Stimulated activated naive CD4-positive, alpha-beta T cell treated with Interleukin-2 at 50 U/mL for 16 hours (primary cell): ENCODE data around the gene UBE2R2.
A peak's percentile ranks its signal among the peaks of the same experiment; 100 is the strongest.
"Not testable (repeated sequence)": the region's sequence is repeated elsewhere in the genome, so short reads cannot be mapped to it uniquely, and the experiment has no call there.

Source experiments
- DNase-seq: peaks from one replicate; lab custom pipeline; 2025; lab: John Stamatoyannopoulos, UW

The UBE2R2 gene

DNA sequence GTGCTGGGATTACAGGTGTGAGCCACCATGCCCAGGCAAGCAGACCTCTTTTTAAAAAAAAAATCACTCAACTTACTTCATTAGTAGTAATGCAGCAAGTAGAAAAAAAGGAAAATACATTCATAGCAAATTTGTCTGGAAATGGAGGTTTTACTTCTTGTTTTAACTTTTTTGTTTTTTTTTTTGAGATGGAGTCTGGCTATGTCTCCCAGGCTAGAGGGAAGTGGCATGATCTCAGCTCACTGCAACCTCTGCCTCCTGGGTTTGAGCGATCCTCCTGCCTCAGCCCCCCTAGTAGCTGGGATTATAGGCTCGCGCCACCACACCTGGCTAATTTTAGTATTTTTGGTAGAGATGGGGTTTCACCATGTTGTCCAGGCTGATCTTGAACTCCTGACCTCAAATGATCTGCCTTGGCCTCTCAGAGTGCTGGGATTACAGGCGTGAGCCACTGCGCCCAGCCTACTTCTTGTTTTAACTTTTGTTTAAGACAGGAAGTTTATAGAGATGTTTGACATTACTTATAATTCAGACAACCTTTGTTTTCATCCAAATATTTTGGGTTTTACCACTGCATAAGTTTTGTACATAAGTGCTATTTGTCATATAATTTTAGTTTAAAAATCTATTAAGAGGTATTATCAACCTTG, 26.5 kb downstream of the UBE2R2 start:
- DNase-seq, result no peak

DNA sequence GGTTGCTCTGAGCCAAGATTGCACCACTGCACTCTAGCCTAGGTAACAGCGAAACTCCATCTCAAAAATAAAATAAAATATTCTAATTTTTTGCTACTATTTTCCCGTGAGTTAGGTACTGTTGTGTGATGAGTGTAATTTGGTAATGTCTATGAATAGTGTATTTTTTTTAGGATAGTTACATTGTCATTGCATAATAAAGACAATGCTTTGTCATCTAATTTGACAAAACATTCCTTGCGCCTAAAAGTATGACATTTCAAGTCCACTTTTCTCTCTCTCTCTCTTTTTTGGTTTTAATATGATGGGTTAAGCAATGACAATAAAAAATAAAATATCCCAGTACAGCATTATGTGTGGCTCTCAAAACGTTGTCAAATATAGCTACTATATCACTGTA, 29.3 kb downstream of the UBE2R2 start:
- DNase-seq, result no peak

DNA sequence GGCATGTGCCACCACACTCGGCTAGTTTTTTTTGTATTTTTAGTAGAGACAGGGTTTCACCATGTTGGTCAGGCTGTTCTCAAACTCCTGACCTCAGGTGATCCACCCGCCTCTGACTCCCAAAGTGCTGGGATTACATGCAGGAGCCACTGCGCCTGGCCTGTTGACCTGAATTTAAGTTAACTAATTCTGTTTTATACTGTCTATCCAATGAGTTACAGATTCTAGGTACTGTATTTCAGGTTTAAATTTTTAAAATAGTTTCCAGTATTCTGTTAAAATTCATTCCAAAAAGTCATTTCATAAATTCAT, 30.9 kb downstream of the UBE2R2 start:
- DNase-seq, result not testable (repeated sequence)

DNA sequence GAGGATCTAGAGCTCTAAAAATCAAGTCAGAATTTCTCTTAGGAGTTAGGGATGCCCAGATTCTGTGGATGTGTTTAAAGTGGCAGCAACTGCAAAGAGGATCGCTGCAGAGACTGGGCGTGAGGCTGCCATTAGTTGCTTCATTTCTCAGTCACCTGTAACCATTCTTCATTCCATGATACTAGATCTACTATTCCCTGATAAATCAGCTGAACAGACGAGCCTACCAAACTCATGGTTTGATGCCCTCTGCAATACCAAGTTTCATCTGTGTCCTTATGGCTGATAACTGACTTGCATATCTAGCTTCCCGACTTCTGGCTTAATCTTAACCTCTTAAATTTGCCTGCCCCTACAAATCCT, 33.3 kb downstream of the UBE2R2 start:
- DNase-seq, result no peak

DNA sequence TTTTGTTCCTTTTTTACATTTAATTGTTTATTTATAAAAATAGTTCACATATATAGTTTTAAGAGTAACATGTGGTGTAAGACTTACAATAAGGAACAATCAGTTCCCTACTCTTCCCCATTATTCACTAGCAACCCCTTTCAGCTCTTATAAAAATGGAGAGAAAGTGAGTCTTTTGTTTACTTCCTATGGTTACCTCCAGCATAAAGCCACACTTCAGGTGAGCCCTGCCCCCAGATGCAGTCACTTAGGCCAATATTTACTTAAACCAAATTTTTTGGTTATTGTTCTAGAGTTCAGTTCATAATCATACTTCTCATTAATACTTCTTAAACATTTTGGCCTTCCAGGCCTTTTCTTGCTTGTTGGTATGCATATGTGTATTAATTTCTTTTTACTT, 33.7 kb downstream of the UBE2R2 start:
- DNase-seq, result no peak

DNA sequence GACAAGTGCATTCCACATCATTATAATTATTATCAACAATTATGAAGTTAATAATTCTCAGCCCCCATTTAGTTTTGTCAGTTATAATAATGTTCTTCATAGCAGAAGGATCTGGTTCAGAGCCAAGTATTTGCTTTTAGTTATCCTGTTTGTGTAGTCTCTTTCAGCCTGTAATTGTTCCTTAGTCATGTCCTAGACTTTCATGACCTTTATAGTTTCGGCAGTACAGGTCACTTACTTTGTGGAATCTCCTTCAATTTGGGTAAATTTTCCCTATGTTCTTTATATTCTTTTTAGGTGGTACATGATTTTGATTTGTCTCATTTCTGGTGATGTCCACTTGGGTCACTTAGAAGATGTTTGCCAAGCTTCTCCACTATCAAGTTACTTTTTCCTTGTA, 34.3 kb downstream of the UBE2R2 start:
- no peak for DNase-seq

DNA sequence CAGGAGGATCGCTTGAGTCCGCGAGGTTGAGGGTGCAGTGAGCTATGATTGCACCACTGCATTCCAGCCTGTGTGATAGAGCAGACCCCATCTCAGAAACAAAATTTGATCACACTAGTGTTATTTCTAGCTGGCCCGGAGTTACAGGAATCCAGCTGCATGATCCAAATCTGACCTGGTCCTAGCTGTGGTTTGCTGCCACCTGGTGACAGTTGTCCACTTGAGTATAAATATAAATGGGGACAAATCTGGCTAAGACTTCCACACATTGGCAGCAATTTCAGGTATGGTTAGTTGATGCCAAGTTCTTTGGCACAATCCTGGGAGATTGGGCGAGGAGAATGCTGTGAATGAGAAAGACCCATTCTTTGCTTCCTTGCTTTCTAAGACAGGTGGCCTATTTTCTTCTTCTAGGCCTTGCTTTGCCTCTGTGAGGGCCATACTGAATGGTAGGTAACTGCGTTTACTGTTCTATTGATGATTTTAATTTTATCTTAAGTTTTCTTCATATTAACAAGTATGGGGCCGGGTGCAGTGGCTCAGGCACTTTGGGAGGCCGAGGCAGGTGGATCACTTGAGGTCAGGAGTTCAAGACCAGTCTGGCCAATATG, 35.4 kb downstream of the UBE2R2 start:
- peak; percentile 46 for DNase-seq

DNA sequence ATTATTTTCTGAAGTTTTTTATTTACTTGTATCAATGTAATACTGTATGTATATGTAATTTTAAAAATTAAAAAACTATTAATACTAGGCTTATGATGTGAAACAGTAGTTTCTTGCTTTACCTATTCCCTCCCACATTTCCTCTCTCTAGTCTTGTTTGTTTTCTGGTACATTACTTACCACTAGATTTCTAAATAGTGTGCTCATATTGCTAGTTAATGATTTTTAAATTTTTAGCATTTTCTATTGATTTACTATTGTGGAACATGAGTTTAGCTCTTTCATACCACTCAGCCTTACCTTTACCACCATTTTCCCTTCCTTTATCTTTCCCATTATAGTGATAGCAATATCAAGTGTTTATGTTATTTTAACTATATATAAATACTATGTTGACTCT, 39.3 kb downstream of the UBE2R2 start:
- no peak for DNase-seq

DNA sequence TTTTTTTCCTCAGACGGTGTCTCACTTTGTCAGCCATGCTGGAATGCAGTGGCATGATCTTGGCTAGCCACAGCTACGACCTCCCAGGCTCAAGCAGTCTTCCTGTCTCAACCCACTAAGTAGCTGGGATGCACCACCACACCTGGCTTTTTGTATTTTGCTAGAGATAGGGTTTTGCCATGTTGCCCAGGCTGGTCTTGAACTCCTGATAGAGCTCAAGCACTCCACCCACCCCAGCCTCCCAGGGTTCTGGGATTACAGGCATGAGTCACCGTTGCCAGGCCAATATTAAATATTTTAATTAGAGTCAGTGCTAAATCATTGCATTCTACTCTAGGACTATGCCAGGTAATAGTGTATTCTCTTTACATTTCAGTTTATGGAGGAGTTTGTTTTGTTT, 41.5 kb downstream of the UBE2R2 start:
- no peak for DNase-seq

DNA sequence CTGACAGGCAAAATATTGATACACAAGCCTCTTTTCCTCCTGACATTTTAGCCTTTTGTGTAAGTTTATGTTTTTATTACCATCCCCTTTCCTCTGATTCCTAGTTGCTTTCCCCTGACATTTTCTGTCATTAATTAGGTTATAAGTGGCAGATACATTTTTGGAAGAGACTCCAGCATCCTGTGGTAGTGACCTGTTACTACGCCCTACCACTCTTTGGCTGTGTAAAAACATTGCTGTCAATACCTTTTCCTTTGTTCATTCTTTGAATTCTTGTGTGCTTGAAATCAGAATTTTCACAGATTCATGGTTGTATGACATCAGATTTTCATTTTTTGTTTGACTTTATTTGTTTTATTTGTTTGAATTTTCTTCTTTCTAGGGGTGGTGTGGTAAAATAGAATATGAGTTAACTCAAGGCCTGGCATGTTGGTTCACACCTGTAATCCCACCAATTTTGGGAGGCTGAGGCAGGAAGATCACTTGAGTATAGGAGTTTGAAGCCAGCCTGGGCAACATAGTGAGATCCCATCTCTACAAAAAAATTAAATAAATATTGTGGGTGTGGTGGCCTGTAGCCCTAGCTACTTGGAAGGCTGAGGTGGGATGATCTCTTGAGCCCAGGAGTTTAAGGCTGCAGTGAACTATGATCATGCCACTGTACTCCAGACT, 43.4 kb downstream of the UBE2R2 start:
- DNase-seq, result no peak

DNA sequence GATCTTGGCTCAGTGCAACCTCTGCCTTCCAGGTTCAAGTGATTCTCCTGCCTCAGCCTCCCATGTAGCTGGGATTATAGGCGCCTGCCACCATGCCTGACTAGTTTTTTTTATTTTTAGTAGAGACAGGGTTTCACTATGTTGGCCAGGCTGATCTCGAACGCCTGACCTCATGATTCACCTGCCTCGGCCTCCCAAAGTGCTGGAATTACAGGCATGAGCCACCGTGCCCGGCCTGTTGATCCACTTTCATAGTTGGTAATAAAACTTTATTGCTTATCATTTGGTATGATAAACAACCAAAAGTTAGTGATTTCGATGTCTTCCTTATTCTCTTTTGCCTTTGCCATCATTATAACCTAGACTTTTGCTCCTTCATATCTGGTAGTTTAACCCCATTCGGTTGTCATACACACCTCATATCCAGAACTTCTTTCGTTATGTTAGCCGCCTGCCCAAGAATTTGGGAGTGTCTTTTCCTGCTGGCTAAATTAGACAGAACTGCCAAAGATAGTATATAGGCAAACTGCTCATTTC, 45.0 kb downstream of the UBE2R2 start:
- DNase-seq, result no peak

DNA sequence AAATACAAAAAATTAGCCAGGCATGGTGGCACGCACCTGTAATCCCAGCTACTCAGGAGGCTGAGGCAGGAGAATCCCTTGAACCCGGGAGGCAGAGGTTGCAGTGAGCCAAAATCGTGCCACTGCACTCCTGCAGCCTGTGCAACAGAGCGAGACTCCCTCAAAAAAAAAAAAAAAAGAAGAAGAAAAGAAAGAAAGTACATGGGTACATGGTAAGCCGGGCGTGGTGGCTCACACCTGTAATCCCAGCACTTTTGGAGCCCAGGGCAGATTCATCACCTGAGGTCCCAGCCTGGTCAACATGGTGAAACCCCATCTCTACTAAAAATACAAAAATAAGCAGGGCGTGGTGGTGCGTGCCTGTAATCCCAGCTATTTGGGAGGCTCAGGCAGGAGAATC, 46.1 kb downstream of the UBE2R2 start:
- DNase-seq, result not testable (repeated sequence)

DNA sequence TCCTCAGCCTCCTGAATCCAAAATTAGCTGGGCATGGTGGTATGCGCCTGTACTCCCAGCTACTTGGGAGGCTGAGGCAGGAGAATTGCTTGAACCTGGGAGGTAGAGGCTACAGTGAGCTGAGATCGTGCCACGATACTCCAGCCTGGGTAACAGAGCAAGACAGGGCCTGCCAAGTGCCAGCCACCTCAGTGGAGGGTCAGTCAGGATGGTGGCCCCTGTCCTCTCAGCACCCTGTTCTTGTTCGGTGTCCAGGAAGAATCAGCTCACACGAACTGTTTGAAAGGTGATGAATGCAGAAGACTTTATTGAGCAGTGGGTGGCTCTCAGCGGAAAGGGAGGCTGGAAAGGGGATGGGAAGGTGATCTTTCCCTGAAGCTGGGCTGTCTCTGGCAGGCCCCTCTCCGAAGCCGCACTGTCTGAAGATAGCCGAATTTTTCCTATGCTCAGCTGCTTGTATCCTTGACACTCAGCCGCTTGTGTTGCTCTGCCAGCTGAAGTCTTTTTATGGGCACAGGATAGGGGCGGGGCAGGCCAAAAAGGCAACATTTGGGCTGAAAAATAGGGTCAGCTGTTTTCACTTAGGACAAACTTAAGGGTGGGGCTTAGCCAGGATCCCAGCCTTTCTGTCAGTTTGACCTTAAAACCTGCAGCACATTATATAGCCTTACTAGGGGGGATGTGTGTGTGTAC, 50.9 kb downstream of the UBE2R2 start:
- no peak for DNase-seq

DNA sequence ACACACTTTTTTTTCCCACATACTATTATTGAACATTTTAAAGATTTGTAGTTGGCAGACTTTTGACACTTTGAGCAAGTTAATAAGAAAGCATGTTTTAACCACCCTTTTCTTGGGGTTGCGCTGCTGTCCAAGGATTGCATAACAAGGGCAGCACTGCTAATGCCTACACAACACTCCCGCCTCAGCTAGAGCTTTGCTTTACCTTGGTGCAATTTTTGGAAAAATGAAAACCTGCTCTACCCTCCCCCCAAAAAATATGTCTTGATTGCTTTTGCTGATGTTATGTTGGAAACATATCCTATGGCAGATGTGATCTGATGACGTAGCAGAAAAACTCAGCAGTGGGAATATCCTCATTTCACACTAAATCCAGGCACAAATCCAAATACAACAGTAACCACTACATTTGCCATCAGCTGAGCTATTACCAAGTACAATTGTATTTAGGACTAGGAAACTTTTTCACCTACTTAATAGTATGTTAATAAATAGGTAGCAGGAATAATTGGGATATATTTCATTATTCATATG, 51.5 kb downstream of the UBE2R2 start:
- no peak for DNase-seq

DNA sequence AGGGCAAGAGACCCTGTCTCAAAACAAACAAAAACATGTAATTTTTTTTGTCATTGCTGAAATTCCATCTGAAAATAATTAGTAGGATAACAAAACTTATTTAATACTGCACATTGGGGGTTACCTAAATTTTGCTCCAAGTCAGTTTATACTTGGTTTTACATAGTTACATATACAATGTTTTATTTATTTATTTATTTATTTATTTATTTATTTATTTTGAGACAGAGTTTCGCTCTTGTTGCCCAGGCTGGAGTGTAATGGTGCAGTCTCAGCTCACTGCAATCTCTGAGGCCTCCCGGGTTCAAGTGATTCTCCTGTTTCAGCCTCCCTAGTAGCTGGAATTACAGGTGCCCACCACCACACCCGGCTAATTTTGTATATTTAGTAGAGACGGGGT, 52.3 kb downstream of the UBE2R2 start:
- DNase-seq, result not testable (repeated sequence)

DNA sequence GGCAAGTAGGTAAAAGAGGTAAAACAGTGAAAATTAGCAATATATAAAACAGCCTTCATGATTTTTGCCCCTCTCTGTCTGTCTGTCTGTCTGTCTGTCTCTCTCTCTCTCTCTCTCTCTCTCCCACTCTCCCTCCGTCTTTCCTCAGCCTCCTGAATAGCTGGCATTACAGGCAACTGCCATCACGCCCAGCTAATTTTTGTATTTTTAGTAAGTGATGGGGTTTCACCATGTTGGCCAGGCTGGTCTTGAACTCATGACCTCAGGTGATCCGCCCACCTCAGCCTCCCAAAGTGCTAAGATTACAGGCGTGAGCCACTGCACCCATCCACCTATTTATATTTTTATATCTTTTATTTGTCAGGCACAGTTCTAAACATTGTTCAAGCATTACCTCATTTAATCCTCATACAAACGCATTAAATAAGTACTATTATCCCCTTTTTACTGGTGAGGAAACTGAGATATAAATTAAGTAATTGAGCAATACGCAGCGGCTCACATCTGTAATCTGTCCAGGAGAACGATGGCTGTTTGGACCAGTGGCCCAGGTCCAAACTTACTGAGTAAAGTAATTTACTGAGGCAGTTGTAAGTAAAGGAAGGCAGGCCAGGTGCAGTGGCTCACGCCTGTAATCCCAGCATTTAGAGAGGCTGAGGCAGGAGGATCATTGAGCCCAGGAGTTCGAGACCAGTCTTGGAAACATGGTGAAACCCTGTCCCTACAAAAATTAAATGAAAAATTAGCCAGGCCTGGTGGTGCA, 60.9 kb downstream of the UBE2R2 start:
- no peak for DNase-seq

DNA sequence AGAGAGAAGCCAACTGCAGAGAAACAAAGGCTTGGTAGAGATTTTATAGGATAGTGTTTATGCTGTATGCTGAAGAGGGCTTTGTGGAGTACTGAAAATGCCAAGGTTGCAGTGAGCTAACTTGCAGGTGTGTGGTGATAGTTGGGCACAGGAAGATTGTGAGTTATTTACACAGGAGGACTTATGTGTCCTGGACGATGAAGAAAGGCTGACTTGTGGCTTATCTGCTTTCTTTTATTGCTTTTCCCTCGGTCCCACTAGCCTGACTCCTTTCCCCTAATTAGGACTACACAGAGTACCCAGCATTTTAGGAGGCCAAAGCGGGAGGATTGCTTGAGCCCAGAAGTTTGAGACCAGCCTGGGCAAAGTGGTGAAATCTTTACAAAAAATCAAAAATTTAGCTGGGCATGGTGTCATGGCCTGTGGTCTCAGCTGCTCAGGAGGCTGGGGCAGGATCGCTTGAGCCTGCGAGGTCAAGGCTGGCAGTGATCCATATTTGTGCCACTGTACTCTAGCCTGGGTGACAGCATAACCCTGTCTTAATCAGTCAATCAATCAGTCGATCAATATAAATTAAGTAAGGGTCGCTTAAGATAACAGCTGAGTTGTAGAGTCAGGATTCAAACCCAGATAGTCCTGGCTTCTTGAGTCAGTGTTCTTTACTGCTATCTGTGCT, 61.9 kb downstream of the UBE2R2 start:
- DNase-seq, result no peak

DNA sequence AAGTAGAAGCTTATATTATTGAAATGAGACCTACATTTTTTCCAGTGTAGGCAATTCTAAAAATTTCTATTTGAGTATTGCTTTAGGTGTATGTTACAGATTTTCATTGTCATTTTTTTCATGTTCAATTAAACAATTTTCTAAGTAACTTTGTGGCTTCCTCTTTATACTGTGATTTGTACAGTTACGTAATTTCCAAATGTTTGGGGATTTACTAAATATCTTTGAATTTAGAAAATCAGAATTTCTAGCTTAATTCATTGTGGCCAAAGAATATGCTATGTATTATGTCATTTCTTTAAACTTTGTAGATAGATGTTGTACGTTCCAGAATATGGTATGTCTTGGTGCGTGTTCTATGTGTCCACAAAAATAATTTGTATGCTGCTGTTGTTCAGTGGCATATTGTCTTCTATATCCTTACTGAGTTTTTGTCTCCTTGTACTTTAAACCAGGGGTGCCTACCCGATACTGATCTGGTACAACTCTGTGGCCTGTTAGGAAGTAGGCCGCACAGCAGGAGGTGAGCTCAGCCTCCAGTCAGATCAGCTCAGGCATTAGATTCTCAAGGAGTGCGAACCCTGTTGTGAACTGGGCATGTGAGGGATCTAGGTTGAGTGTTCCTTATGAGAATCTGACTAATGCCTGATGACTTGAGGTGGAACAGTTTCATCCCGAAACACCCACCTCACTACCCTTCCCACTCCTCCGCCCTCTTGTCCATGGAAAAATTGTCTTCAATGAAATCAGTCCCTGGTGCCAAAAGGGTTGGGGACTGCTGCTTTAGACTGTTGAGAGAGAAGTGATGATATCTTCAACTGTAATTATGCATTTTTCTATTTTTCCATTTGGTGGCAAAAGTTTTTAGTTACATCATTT, 63.5 kb downstream of the UBE2R2 start:
- no peak for DNase-seq

DNA sequence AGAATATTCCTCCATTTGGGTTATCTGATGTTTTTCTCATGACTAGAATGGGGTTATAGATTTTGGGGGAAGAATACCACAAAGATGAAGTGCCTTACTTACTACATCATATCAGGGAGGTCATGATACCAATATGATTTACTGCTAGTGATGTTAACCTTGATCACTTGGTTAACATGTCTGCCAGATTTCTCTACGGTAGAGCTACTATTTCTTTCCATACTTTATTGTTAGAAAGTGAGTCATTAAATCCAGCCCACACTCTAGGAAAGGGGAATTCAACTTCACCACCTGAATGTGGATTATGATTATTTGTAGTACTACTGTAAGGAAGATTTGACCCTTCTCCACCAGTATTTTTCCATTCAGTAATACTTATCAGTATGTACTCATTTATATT, 64.7 kb downstream of the UBE2R2 start:
- DNase-seq, result no peak
